ENCODE data around the gene CCDC3. TPM values are rescaled to one million over a fixed set of nuclear protein-coding genes. Genes with fewer than 3 reads are reported as not detected.

The CCDC3 gene
- total RNA-seq, 1 experiment from 2014 or later = 2.8 TPM

GRCh38 chr10:12969951-12970350, 31.6 kb downstream of the CCDC3 start:
- no peak overlapping the region for H3K27ac ChIP-seq (ENCODE audit: low read depth, low read length, poor library complexity, severe bottlenecking)
- H3K4me1 ChIP-seq (ENCODE audit: insufficient read depth, low read length, poor library complexity, severe bottlenecking) = no peaks in the 10 kb centered on the region
- no TSS peak for BruUV-seq (replicated peaks)
- intact Hi-C loops (cut with micrococcal nuclease; ENCODE audit: unreplicated experiment) = no loop called here
- peak; percentile 42 for DNase-seq (ENCODE audit: low spot score)
- H3K4me3 ChIP-seq (ENCODE audit: low read depth, low read length, poor library complexity, severe bottlenecking) = no peak overlapping the region
- ChIA-PET CTCF (no interaction called here), POLR2A (ENCODE audit: low non-redundant PET) (no interaction called here)
- no peaks in the 10 kb centered on the region for H3K27me3 ChIP-seq (replicated peaks; ENCODE audit: insufficient read depth, low read depth, low read length, poor library complexity)
- no peaks in the 10 kb centered on the region for H3K36me3 ChIP-seq (ENCODE audit: insufficient read depth, low read length, poor library complexity, severe bottlenecking)
- no peaks in the 10 kb centered on the region for H3K9me3 ChIP-seq (ENCODE audit: low read depth, low read length, poor library complexity, severe bottlenecking)
- TF ChIP-seq, protein P1, sequence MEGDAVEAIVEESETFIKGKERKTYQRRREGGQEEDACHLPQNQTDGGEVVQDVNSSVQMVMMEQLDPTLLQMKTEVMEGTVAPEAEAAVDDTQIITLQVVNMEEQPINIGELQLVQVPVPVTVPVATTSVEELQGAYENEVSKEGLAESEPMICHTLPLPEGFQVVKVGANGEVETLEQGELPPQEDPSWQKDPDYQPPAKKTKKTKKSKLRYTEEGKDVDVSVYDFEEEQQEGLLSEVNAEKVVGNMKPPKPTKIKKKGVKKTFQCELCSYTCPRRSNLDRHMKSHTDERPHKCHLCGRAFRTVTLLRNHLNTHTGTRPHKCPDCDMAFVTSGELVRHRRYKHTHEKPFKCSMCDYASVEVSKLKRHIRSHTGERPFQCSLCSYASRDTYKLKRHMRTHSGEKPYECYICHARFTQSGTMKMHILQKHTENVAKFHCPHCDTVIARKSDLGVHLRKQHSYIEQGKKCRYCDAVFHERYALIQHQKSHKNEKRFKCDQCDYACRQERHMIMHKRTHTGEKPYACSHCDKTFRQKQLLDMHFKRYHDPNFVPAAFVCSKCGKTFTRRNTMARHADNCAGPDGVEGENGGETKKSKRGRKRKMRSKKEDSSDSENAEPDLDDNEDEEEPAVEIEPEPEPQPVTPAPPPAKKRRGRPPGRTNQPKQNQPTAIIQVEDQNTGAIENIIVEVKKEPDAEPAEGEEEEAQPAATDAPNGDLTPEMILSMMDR (conservative IDR thresholded peaks at IDR 0.05; ENCODE audit: low read depth, low read length) = no peak
- TF ChIP-seq EZH2 (IDR thresholded peaks at IDR 0.05; ENCODE audit: borderline replicate concordance, low read depth, low read length, poor library complexity, severe bottlenecking) = no peak

DNA sequence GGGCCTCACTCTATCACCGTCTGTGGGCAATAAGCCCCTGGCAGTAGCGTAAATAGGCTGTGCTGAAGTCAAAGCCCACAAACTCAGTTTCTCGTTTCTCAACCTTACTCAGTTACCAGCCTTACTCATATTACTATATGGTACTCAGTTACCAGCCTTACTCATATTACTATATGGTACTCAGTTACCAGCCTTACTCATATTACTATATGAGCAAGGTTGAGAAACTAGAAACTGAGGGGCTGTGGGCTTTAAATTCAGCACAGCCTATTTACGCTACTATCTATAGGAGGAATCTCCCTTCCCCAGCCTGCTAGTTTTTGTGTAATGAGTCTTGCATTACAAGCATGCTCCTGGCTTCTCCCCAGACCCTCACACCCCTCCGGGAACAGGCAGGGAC, 35.4 kb downstream of the CCDC3 start:
- CTCF ChIA-PET = no interaction called here
- Histone ChIP-seq H3K4me1 (ENCODE audit: insufficient read depth, low read length, poor library complexity, severe bottlenecking) (no peaks in the 10 kb centered on the region), H3K9me3 (ENCODE audit: low read depth, low read length, poor library complexity, severe bottlenecking) (no peaks in the 10 kb centered on the region), H3K4me3 (ENCODE audit: low read depth, low read length, poor library complexity, severe bottlenecking) (no peak overlapping the region), H3K27ac (ENCODE audit: low read depth, low read length, poor library complexity, severe bottlenecking) (no peak overlapping the region), H3K36me3 (ENCODE audit: insufficient read depth, low read length, poor library complexity, severe bottlenecking) (no peaks in the 10 kb centered on the region), H3K27me3 (replicated peaks; ENCODE audit: insufficient read depth, low read depth, low read length, poor library complexity) (no peaks in the 10 kb centered on the region)
- TF ChIP-seq, protein P1 (conservative IDR thresholded peaks at IDR 0.05; ENCODE audit: low read depth, low read length) = no peak
- no peak for TF ChIP-seq EZH2 (IDR thresholded peaks at IDR 0.05; ENCODE audit: borderline replicate concordance, low read depth, low read length, poor library complexity, severe bottlenecking)
- intact Hi-C loops (cut with micrococcal nuclease; ENCODE audit: unreplicated experiment) = no loop called here
- no peak for DNase-seq (ENCODE audit: low spot score)
- POLR2A ChIA-PET (ENCODE audit: low non-redundant PET) = no interaction called here
- no TSS peak for BruUV-seq (replicated peaks)

DNA sequence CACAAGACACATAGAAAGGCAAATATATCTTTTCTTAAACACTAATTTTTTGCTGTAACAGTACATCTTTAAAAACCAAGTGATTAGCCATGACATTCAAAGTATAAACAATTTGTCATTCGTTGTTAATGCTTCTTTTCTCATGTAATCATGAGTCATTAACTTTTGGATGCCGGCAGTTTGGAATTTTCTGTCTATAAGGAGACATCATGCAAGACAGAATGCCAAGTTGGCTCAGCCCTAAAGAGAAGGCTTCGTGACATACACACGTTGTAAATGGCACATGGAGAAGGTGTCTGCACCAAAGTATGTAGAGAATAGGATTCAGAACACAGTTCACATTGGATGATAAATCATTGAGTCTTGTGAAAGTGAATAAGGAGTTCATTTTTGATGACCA, 35.9 kb downstream of the CCDC3 start:
- BruUV-seq (replicated peaks) = no TSS peak
- Histone ChIP-seq H3K27ac (ENCODE audit: low read depth, low read length, poor library complexity, severe bottlenecking) (no peak overlapping the region), H3K4me1 (ENCODE audit: insufficient read depth, low read length, poor library complexity, severe bottlenecking) (no peaks in the 10 kb centered on the region), H3K9me3 (ENCODE audit: low read depth, low read length, poor library complexity, severe bottlenecking) (no peaks in the 10 kb centered on the region), H3K4me3 (ENCODE audit: low read depth, low read length, poor library complexity, severe bottlenecking) (no peak overlapping the region), H3K36me3 (ENCODE audit: insufficient read depth, low read length, poor library complexity, severe bottlenecking) (no peaks in the 10 kb centered on the region), H3K27me3 (replicated peaks; ENCODE audit: insufficient read depth, low read depth, low read length, poor library complexity) (no peaks in the 10 kb centered on the region)
- POLR2A ChIA-PET (ENCODE audit: low non-redundant PET) = no interaction called here
- no peak for TF ChIP-seq EZH2 (IDR thresholded peaks at IDR 0.05; ENCODE audit: borderline replicate concordance, low read depth, low read length, poor library complexity, severe bottlenecking)
- TF ChIP-seq, protein P1 (conservative IDR thresholded peaks at IDR 0.05; ENCODE audit: low read depth, low read length) = no peak
- intact Hi-C loops (cut with micrococcal nuclease; ENCODE audit: unreplicated experiment) = no loop called here
- CTCF ChIA-PET = interaction anchor here (0.5 kb wide), 1 partner anchor 694 kb away, joined by 3 read pairs; no protein-coding TSS in a partner anchor
- DNase-seq (ENCODE audit: low spot score) = no peak
